EL (cell line): ENCODE results near the gene GABRB1.

Experiments
- DNase-seq: peaks from one replicate; pipeline ENCODE4 v3.0.0-alpha.2; 2016

GABRB1 gene

DNA sequence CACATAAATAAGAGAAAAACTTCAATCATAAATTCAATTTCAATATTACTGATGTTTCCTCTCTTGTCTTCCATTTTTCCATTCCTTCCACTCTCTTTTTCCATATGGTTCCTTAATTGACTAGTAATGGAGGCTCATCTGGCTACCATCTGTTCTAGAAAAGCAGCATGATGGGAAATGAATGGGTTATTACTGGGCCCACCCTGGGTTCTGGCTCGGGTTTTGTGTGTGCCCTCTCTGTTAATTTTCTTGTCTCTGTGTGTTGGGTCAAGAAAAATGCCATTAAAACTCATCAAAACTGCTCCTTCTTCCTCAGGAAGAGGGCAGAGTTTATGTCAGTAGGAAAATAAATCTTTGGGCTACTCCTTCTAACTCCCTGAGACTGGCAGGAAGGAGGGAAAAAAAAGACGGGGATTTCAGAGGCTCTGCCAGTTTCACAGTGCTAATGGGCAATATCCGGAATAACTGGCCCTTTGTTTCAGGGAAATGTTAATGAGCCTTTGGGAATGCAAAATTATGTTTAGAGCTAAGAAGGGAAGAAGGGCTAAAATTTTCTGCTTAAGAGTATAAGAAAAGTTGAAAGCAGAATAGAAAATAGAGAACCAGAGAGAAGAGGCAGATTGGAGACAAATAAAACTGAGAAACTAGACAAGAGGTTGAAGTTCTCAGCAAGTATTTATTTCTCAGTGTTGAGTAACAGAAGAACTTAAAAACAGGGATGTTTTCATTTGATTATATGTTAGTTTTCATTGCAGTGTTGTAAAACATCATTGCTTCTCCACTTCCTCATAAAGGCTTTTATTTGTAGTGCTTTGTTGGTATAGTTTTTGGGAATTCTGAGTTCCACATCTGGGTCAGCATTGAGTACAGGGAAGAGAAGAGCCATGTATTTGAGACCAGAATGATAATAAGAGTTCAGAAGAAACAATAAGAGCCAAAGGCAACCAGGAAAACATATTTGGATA is 19.7 kb downstream of the GABRB1 start:
- no peak for DNase-seq

DNA sequence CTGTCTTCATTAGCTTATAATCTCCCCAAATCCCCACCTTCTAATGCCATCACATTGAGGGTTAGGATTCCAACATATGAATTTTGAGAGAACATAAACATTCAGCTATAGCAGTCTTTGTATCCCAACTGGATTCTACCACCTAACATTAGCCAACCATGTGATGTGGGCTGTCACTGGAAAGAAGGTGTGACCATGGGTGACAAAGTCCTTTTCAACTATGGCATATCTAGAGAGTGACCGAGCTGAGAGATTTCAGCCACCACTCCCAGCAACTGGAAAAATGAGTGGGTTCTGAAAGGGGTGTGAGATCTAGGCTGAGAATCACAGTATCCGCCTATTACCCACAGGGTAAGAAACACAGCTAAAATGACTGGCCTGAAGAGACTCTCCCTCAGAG is 22.1 kb downstream of the GABRB1 start:
- no peak for DNase-seq

DNA sequence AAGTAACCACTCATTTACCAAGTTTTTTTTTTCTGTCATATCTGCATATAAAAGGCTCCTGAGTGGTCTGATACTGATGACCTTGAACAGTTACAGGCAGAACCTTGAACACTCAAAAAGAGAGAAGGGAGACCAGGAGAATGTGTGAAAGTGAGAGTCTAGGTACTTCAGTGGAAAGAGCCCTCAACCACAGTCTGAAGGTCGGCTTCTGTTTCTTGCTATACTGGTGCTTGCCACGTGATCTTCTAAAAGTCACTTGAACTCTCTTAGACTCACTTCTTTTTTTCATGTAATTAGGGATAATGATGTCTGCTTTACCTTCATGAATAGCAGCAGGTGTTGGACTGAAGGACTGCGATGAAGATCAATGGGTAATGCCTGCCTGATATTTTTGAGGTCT is 22.8 kb downstream of the GABRB1 start:
- no peak for DNase-seq

DNA sequence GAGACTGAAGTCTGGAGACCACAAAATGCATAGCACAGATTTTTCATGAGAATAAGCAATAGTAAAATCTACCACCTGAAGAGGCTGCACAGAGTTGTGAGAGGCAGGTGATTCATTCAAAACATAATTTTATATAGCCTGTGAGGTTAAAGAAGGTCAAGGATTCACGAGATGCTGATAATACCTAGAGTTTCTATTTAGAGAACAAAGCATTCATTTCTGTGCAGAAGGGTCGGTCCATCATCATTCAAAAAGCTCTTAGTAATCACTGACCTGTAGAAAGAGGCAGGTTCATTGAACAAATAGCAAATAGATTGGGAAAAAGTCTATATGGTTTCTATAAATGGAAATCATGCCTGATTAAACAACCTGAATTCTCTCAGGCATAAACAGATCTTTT is 26.6 kb downstream of the GABRB1 start:
- DNase-seq: no peak

DNA sequence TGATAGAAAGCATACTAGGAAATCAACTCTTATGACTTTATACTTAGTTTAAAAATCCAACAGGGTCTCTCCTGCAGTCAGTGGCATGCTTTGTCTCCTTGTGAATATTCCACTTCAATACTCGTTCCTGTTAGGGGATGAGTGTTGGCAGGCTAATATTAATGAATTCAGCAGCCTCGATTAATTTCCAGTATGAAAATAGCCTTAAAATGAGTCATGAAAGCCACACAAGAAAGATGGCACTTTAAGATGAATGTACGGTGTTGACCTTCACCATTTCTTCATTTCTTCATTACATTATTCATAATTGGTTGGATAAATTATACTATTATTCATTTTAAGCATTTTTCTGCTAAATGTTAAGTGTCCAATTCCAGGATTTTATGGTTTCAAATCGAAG is 29.2 kb downstream of the GABRB1 start:
- DNase-seq: no peak

DNA sequence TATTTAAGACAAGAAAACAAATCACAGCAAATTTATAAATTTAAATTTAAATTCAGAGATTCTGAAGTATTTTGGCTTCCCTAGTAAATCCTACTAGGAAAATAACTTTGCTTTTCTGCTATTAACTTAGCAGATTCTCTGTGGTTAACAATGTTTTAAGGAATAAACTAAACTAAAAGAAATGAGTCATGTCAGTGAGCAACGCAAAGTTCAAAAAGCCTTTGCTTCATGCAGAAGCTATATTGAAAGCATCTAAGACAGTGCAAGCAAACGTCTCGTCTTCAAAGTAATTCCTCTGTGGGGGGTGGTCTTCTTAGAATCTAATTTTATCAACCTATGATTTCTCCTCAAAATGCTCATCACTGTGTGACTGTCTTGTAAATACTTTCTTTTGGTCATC is 30.1 kb downstream of the GABRB1 start:
- DNase-seq: peak; percentile 47

DNA sequence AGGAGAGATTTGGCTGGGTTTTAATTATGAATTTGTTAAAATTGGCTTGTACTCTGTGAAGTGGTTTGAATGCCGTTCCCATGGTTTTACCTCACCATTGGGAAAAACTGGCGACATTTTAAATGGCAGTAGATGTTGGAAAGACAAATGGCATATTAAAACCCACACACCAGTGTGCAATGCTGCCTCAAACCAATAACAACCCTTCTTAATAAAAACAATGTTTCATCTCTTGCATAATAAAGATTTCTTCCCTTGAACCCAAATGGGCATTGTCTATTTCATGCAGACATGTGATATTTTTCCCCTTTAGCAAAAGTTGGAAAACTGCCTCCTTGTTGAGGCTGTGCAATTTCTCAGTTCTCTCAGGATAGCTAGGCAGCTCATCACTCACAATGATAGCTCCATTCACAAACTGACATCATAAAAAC is 33.7 kb downstream of the GABRB1 start:
- no peak for DNase-seq

DNA sequence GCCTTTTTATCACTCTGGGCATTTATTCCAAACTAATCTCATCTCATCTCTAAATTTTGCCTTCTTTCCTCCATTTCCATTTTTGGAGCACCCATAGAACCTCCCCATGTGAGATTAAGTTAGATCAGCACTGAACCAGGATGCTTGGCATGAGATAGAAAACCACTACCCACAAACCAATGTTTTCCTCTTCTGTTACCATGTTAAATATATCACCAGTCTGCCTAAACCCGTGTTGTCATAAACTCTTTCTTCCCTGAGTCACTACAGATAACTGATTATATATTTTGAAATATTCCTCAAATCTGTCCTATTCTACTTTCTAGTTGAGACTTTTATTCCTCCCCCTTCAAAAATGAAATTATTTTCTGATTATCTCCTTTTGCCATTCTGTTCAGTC is 37.6 kb downstream of the GABRB1 start:
- no peak for DNase-seq

DNA sequence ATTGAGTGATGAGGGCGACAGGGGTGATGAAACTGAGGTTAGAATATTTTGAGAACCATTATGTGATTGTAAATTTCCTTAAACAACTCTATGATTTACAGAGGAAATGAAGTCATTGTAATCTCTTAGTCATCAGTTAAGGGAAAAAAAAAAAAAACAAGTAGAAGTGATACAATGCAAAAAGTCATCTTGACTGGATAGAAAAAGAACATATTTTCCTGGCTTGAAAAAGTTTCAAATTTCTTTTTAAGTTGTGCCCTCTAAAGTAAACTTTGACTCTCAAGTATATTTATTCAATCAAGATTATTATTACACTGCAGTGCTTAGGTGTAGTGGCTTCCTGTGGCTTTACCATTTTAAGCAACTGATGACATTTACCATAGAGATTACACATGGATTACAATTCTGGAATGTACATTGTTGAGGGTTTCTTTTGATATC is 40.6 kb downstream of the GABRB1 start:
- peak; percentile 63 for DNase-seq

DNA sequence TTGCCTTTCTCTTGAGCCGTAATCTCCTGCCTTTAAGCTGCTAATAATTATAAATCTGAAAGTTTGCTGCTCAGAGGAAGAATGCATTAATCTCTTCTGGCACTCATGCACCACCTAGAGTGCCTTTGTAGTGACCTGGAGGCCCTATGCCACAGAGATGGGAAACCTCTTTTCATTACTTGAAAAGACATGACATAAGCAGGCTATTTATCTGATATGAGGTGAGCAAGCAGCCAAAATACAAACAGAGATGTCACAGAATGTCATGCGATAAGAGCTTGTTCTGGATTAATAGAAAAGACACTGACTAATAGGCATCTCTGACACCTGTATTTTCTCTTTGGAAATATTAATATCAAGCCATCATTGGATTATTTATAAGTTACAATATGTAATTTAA is 42.3 kb downstream of the GABRB1 start:
- DNase-seq: no peak

DNA sequence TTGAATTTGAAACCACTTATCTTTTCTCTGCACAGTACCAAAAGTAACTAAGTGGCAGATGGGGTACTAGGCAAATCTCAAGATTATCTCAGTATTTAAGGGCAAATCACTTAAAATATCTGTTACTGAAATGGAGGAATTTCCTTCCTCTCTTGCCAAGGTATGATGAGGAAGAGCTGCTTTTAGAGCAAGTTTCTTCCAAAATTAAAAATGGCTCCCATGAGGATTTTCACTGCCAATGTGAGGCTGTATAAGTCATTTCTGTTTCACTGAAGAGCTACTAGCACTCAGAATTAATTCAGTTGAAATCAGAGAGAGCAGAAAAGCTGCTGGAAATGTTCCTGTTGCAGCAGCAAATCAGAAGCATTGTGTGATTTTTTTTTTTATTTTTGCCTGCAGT is 43.4 kb downstream of the GABRB1 start:
- no peak for DNase-seq

DNA sequence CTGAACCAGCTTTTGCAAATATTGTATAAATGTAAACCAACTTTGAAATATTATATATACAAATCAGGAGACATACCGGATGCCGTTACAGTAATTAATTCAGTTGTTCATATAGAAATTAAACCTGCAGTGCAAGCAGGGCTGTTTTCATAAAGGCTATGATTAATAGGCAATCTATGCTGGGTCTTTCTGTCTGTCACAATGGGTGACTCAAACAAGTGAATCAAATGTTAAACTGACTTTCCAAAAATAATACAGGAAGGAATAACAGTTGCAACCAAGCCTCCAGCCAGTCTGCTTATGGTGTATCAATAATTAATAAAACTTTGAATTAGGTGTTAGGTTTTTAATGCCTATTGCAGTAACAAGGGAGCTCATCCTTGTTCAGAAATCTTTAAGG is 43.9 kb downstream of the GABRB1 start:
- peak; percentile 64 for DNase-seq

DNA sequence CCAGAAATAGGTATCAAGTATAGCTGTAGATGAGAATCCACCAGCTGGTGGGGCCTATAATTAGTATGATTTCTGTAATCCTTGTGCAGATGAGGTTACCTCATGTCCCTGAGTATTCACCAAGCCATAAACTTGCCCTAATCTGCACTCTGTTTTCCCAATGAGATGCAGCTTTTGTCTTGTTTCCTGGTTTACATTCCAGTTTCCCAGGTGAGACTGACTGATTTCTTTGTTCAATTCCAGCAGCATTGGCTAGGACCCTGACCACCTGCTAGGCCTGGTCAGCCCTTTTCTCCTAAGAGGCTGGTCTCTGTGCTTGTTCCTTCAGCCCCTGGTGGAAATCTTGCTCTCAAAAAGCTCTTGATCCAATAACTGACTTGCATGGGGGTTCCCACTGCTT is 44.6 kb downstream of the GABRB1 start:
- DNase-seq: no peak

DNA sequence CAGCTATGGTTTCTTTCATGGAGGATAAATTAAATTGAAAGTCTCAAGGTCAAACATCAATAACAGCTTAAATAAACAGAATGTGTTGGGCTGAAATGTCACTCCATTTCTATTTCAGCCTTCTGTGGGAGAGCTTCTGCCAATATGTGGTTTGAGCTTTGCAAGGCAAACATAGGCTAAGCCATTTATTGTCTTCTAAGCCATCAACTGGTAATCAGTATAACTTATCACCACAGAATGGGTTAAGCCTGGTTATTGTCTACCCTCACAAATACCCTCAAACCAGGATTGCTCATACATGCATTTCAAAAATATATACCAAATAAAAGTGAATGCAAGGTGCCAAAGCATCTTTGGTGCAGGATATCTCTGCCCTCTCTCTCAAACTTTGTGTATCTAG is 52.7 kb downstream of the GABRB1 start:
- DNase-seq: no peak

DNA sequence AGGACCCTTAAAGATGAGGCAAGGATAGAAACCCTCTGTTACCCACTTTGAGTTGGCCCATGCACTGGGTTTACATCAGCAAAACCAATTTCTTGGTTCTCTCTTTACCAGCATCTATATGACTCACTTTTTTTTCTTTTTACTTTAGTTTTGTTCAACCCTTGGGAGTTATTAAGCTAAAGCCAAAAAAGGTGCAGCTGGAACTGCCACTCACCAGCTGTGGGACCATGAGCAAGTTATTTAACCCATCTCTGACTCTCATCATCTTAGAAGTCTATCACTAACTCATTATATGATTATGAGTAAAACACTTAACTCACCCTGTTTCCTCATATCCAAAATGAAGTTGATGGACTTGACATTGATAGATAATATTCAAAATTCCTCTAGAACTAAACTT is 53.4 kb downstream of the GABRB1 start:
- DNase-seq: no peak

DNA sequence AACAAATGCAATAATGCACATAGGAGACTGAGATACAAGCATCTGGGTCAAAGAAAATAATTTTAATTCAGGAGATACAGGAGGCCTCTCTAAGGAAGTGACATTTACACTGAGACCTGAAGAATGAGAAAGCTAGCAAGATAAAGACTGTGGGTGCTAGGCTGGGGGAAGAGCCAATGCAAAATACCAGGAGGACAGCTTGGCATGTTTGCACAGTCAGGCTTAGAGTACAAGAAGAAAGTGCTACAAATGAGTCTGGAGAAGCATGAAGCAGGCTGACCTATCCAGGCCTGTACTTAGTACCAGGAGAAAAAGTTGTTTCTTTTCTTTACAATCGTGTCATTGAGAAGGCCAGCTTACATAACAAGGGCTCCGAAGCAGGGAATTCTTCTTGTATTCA is 56.9 kb downstream of the GABRB1 start:
- no peak for DNase-seq

DNA sequence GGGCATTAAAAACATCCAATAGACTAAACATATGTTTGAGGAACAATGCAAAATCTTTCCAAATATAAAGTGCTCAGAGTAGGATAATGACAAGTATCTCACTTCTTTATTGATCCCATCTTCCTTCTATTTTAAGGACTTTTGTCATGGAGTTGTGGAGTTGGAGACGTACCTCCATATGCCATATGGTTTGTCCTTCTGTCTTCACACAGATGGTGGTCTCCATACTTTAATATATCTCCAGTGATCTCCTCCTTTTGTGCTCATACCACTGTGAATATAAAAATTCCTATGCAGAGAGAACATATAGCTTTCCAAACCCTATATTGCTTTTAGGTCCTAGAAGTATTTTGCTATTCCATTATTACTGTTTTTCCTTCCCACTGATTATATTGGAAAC is 64.5 kb downstream of the GABRB1 start:
- DNase-seq: no peak

DNA sequence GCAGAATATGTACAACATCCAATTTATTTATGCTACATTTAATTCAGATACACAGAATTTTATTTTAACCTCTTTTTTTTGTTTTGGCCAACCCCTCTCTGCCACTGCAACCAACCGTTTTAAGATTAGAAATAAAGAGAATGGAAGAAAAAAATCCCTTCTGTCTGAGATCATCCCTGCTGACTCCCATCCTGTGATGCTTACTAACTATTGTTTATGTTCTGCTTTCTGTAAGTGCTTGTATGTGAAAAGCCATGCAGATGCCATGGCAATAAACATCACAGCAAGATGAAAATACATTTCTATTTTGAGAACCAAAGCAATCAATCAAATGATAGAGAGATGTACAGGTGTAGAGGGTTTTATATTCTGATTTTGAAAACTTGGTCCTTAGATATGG is 70.1 kb downstream of the GABRB1 start:
- no peak for DNase-seq

DNA sequence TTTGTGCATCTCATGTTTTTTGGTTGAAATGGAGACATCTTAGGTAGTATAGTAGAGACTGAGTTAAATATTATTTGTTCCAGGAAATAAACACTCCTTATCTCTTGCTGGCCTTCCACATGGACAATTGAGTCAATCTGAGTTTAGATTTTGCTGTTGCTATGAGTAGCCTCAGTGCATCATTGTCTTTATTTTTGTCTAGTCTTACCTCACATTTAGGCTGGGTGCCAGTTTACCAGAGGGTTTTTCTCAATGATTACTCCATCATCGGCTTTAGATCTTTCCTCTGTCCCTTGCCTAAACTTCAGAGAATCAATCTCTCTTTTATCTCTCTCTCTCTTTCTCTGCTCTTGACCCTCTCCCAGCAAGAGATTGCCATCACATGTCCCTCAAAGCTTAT is 73.6 kb downstream of the GABRB1 start:
- no peak for DNase-seq

DNA sequence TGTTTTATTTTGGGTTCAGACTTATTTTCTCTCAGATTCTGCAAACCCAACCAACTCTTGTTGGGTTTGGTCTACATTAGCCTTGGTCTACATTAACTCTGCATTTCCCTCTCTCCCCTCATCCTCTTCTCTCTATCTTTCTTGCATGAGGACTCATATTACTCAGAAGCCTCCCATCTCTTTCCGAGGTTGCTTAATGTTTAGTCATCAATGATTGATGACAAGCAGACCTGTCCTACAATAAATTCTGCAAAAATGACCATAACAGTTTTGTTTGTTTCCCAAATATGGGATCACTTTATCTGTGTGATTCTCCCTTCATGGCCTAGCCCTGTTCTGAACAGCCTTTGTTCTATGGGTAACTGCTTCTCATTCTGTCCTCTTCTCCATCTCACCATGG is 75.2 kb downstream of the GABRB1 start:
- DNase-seq: peak; percentile 22

DNA sequence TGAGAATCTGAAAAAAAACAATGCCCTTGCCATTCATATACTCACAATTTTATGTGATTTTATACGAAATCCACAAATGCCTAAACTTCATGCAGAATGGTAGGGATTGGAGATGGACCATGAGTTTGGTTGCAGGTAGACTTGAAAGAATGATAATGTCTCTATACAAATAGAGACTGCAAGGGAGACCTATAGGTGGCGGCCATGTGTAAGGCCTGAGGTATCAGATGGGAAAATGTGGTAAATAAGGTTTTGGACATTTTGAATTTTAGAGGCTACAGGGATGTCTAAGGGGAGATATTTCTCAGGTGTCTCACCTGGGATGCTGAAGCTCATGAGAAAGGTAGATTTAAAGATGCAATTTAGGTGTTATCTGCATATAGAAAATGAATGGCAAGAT is 78.0 kb downstream of the GABRB1 start:
- DNase-seq: no peak

DNA sequence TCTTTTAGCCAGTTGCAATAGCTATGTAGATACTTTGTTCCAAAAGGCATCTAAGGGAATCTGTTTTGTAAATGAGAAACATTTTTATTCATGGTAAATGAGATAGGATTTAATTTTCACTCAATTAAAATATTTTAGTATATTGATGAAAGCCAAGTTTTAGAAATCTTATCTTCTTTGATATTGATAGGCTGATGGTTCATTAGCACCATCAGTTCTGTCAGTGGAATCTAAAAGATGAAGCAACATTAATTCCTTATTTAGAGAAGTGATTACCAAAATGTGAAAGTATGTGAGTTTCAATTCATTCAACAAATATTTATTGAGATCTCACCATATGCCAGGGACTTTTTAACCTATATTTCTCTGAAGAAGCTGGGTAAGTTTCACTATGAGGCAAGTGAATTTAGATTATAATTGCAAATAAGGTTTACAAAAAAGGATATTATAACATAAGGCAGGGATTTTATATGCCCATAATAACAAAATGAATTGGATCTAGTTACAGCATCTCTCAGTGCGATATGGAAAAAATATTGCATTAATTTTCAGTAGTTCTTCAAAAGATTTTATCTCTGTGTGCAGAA is 79.3 kb downstream of the GABRB1 start:
- DNase-seq: no peak

DNA sequence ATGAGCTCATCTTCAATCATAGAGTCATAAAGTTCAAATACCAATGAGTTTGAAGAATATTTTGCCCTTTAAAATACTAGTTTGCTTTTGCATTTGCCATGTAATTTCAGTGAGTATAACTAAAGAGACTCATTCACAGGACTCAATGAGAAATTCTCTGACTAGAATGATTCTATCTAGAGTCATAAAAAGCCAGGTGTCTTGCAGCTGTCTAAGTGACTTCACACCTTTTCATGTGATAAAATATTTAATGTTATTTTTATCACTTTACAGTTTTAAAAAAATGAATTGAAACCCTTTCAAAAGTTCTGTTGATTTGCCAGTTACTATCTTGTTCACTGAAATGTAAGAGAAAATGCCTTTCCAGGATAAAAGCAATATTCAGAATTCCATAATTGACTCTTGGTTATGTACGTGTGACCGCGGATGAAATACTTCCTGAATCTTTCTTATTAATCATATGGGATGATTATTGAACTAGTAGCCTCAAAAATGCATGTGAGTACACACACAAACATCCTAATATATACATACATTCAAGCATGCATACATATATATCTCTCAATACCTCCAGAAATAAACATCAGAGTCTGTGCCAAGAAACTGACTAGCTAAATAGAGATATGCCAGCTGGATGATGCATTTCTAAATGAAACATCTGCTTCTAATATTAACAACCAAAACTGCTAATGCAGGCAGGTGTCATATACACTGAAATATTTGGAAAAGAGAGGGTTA is 87.0 kb downstream of the GABRB1 start:
- DNase-seq: no peak

DNA sequence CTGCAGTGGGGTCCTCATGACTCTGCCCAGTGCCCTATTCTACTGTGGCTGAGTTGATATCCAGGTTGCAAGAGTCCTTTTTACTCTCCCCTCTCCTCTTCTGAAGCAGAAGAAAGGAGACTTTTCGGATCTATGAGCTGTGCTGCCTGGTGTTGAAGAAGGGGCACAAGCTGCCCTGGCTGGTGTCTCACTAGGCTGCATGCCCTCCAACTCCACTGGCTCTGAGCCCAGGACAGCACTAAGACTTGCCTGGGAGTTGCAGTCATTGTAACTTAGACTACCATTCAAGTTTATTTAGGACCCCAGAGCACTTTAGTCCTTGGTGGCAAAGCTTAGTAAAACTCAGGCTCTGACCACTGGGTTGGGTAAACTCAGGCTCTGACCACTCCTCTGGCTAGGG is 89.4 kb downstream of the GABRB1 start:
- no peak for DNase-seq
